H54 (cell line): ENCODE measurements around the gene BTBD19.
"Not testable (repeated sequence)": the region's sequence is repeated elsewhere in the genome, so short reads cannot be mapped to it uniquely, and the experiment has no call there.

ENCODE experiments used
- DNase-seq: peaks from one replicate; pipeline ENCODE4 v3.0.0; 2011; ENCODE audit warnings: low spot score, mixed read lengths; ENCODE audit not compliant: insufficient read length
- FAIRE-seq: peaks from 3 replicates; lab custom pipeline; 2011; peaks lifted over from hg19 to GRCh38; lab: Jason Lieb, UNC
- POLR2A ChIP-seq: IDR thresholded peaks from 2 replicates; pipeline ENCODE4 v1.6.1; 2011; ENCODE audit warnings: low read depth, mild to moderate bottlenecking, low read length

Gene BTBD19

GRCh38 chr1:44808063-44808937 lies at the start of gene BTBD19:
BTBD19 (plus strand) TSS chr1:44808523; CDS start chr1:44808821, 298 bp downstream.
- FAIRE-seq: no peak
- TF ChIP-seq POLR2A: no peak
- no peak for DNase-seq

GRCh38 chr1:44759077-44759476 lies 49.2 kb upstream of the BTBD19 start:
- DNase-seq (no peak), FAIRE-seq (no peak)
- TF ChIP-seq POLR2A: no peak

- no peak for DNase-seq
- FAIRE-seq: no peak
- TF ChIP-seq POLR2A: no peak
Observed at GRCh38 chr1:44760876-44761275, 47.4 kb upstream of the BTBD19 start.

- FAIRE-seq, DNase-seq: not testable (repeated sequence)
Observed at GRCh38 chr1:44766421-44766820, 41.9 kb upstream of the BTBD19 start.

GRCh38 chr1:44775078-44775929 lies 33.0 kb upstream of the BTBD19 start, which contains the start of gene RPS8:
RPS8 (plus strand) TSS chr1:44775540; CDS start chr1:44775597, 57 bp downstream.
- peak; percentile 96 for TF ChIP-seq POLR2A
- FAIRE-seq (no peak), DNase-seq (peak; percentile 63)

- DNase-seq (no peak), FAIRE-seq (no peak)
- no peak for TF ChIP-seq POLR2A
Observed at GRCh38 chr1:44775930-44776729, 32.2 kb upstream of the BTBD19 start.

GRCh38 chr1:44776730-44777068 lies 31.6 kb upstream of the BTBD19 start:
- TF ChIP-seq POLR2A: no peak
- DNase-seq (no peak), FAIRE-seq (no peak)

GRCh38 chr1:44777547-44777946 lies 30.8 kb upstream of the BTBD19 start:
- FAIRE-seq (no peak), DNase-seq (no peak)
- TF ChIP-seq POLR2A: no peak

GRCh38 chr1:44777969-44778635 lies 30.2 kb upstream of the BTBD19 start:
- DNase-seq (no peak), FAIRE-seq (no peak)
- TF ChIP-seq POLR2A: no peak

GRCh38 chr1:44778705-44779576 lies 29.4 kb upstream of the BTBD19 start:
- no peak for FAIRE-seq
- TF ChIP-seq POLR2A: no peak

GRCh38 chr1:44780583-44781121 lies 27.7 kb upstream of the BTBD19 start:
- DNase-seq (no peak), FAIRE-seq (no peak)
- TF ChIP-seq POLR2A: no peak

More at GRCh38 chr1:44778705-44779576, 29.4 kb upstream of the BTBD19 start:
- DNase-seq: no peak

GRCh38 chr1:44783697-44784093 lies 24.6 kb upstream of the BTBD19 start:
- no peak for FAIRE-seq
- no peak for TF ChIP-seq POLR2A
- DNase-seq: no peak
